Measurements from ENCODE around the gene TAPT1. TPM values are rescaled to one million over a fixed set of nuclear protein-coding genes. Genes with fewer than 3 reads are reported as not detected.

Gene TAPT1
- total RNA-seq, 1 donor, result 51.7 TPM

DNA sequence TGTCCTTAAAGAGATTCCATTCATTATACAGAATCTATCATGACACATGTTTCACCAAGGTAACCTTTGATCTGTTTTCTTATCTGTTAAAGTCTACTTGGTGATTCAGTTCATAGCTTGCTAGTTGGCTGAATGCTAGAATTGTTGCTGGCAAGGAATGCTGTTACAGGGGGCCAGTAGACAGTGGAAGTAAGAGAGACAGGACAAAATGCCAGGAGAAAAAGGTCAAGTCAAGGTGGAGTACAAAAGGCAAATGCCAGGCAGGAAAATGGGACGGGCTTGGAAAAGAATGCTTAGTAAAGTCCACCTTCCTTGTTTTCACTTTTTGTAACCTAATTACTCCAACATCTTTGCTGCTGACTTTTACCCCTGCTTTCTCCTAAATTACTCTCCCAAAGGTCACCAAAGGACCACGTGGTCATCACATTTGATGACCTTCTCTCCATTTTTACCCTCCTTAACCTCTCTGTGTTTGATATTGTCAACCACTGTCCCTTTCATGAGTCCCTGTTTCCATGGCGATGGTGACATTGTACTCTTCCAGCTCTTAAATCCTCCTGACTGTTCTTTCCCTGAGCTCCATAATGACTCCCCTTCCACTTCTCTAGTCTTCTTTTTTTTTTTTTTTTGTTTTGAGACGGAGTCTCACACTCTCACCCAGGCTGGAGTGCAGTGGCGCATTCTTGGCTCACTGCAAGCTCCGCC lies 24.5 kb upstream of the TAPT1 start:
- DNase-seq (ENCODE audit: low read depth in 2 of 3, low spot score in 2 of 3), result no peak

DNA sequence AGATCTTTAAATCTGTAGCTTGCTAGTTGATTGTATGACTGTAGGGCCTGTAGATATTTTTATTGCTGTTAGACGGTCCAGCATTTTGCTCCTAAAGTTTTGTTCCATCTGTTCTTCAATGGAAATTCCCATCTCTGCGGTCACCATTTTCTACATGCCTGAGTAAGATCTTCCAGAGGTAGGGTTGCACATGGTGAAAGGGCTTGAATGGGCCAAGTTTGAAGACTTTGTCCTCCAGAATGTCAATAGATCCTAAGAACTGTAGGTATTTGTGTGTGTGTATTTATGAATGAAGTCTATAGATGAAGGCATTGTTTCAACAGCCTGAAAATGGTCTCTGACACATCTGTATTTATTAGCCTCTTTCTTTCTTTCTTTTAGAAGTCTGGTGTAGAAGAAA lies 22.3 kb upstream of the TAPT1 start:
- no peak for DNase-seq (ENCODE audit: low read depth in 2 of 3, low spot score in 2 of 3)

DNA sequence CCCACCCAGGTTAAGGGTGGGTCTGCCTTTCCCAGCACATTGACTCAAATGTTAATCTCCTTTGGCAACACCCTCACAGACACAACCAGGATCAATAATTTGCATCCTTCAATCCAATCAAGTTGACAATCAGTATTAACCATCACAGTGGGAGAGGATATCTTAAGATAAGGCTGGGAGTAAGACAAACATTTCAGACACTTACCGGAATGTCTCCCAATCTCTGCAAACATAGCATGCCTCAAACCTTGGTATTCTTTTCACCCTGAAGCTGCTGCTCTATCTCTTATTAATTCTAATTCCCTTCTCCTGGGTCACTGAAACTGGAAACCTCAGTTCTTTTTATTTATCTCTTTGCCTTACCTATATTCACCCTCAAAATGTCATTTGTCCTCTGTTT lies 19.0 kb upstream of the TAPT1 start:
- DNase-seq (ENCODE audit: low read depth in 2 of 3, low spot score in 2 of 3), result no peak

DNA sequence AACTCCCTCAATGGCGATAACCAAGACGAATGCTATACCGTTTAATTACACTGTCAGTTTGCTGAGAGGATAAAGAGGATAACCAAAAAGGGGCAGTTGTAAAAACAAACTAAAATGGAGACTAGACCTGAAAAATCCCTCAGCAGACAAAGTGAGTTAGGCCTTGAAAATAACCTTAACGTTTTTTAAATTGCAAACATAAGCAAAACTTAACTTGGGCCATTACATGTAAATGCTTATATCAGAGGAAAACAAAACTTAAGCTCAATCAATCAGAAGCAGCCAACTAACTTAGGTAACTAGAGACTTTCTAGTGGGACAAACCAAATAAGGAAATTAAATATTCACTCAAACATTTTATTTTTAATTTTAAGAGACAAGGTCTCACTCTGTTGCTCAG lies 17.0 kb upstream of the TAPT1 start:
- DNase-seq (ENCODE audit: low read depth in 2 of 3, low spot score in 2 of 3), result no peak

DNA sequence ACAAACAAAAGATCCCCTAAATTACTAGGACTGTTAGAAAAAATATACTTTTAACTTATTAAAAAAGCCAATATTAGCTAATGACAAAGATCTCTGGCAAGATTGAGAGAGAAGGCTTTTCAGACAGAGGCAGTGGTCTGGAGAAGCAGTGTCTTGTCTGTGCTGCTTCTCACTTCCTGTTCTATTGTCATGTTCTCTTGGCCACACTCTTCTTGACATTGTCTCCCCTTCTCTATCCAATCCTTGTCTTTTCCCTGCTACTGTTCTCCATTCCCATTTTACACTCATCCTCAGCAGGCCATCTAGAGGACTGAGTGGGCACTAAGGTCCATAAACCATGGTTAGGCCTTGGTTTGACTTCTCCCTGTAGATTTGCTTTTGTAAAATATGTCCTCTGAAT lies 14.0 kb upstream of the TAPT1 start:
- no peak for DNase-seq (ENCODE audit: low read depth in 2 of 3, low spot score in 2 of 3)

DNA sequence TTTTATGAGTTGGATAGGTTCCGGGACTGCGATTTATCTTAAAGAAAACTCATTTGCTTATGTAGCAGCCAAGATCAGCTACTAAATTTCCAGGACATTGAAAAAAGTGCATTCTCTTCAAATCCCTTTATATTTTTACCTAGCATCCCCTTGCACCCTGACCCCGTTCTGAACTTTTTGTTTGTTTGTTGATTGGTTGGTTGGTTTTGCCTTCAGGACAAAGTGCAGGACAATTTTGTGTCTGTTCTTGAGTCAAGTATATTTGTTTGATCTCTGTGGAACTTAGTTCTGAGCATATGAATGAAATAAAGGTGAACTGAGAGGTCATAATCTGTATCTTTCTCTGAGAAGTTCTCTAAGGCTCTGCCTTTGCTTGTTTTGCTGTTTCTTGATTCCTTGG lies 12.8 kb upstream of the TAPT1 start:
- DNase-seq (ENCODE audit: low read depth in 2 of 3, low spot score in 2 of 3), result no peak

DNA sequence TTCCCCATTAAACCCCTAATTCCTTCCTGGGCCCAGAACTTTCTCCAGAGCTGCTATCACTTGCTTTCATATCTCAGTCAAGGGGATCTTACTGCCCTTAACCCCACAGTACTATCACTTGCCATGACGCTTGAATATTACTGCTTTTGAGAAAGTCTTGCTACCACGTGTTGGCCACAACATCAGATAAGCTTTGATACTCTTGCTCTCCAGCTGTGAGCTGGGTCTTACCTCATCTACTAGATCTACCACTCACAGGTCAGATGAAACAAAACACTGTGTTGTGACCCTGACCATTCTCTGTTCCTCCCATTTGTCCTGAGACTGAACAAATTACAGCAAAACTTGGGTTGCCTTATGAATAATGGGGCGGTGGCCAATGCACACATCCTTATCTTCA lies 12.1 kb upstream of the TAPT1 start:
- no peak for DNase-seq (ENCODE audit: low read depth in 2 of 3, low spot score in 2 of 3)

DNA sequence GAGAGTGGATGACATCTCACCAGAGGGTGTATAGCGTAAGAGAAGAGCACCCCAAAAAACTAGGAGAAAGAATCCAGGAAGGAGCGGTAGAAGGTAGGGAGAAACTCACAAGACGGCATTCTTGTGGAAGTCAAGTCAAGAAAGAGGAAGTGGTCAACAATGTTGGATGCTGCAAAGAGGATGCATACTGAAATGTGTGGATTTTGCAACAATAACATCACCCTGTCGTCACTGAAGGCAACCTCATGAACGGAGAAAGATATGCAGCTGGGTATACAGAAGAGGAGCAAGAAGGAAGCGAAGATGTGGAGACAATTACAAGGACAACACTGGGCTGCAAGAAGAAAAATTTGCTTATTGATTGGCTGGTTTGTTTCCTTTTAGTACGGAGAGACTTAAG lies 11.4 kb upstream of the TAPT1 start:
- DNase-seq (ENCODE audit: low read depth in 2 of 3, low spot score in 2 of 3), result peak in 2 of 3 donors; percentile 34 to 71

DNA sequence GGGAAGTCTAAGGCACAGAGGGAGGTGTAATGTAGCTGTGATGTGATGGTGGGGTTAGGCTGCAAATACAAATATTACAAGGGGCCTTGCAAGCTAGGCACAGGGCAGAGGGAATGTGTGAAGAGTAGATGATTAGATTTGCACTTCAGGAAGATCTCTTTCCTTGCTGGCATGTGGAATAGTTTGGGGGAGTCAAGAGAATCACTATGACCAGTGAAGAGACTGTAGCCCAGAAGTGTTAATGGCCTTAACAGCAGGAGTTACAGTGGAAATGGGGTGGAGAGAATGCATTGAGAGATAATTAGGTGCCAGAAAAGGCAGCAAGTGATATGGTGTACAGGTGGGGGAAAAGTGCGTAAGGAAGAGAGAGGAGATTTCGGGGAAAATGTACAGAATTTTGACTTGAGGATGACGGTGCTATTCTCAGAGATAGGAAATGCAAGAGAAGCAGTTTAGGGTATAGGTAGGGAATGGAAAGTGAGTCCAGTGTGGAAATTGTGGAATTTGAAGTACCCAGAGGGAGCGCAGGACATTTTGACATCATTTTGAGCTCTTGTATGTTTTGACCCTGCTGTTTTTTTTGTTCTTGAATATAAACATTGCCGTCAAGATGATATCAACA lies 10.2 kb upstream of the TAPT1 start:
- DNase-seq (ENCODE audit: low read depth in 2 of 3, low spot score in 2 of 3), result no peak

DNA sequence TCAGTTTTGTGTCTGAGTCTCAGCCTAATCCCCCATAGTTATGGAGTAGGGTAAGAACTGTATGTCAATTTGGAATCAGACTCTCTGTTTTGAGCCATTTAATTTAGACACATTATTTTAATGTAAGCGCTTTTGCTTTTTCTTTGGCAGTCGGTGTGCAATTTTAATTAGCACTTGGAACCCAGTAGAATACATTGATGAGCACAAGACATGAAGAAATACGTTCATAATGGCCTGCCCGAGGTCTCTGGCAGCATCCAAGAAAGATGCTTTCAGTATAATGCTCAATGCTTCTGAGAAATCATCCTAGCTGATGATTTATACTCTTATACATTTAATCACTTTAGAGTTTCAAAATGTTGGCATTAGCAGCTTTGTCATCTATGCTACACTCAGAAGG lies 8.9 kb upstream of the TAPT1 start:
- DNase-seq (ENCODE audit: low read depth in 2 of 3, low spot score in 2 of 3), result no peak

DNA sequence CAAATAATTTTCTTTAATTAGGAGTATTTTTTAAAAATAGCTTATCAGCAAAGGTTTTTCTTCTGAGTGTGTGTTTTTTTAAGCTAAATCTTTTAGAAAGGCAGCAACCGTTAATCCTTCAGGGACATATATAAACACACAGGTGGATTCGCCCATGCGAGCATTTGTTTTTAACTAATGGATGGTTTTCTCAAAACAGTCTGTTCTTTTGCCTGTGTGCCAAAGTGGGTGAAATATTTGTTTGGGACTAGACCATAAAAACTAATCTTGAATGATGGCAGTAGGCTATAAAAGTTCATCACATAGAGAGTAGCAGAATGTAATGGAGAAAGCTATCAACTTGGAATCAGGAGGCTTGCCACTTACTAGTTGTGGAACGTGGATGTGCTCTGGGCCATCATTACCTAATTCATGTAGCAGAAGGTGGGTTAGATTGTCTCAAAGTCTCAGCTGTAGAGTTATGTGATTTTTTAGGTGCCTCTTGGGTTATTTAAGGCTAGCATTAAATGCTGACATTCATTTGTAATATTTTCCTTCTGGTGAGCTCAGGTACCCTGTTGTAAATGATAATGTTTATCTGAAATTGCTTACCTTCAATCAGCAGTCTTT lies 7.4 kb upstream of the TAPT1 start:
- DNase-seq (ENCODE audit: low read depth in 2 of 3, low spot score in 2 of 3), result no peak

DNA sequence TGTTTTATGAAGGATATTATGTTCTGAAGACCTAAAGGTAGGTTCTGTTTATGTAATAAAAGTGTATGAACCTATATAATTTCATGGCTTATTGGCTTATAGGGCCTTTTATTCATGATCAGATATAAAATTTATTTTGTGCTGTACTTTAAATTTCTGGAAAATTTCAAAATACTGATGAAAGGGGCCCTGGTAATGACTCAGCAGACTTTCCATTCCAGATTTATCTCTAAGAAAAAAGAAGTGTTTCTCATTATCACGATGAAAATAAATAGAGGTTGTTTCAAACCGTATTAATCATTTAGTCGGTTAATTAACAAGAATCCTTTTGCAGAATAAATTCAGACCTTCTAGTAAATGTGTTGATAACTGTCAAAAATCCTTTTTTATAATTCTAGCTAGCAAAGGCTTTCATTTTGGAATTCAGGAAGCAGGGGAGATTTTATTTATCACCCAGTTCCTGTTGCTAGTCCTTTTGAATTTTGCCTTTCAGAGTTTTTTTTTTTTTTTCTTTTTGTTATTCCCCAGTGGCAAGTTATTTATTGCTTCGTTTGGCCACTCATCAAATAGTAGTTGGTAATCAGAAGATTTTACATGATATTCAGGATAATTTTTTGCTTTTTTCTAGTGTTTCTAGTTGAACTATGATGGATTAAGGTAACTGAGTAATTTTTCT lies 5.4 kb upstream of the TAPT1 start:
- peak in 1 of 3 donors; percentile 34 for DNase-seq (ENCODE audit: low read depth in 2 of 3, low spot score in 2 of 3)

DNA sequence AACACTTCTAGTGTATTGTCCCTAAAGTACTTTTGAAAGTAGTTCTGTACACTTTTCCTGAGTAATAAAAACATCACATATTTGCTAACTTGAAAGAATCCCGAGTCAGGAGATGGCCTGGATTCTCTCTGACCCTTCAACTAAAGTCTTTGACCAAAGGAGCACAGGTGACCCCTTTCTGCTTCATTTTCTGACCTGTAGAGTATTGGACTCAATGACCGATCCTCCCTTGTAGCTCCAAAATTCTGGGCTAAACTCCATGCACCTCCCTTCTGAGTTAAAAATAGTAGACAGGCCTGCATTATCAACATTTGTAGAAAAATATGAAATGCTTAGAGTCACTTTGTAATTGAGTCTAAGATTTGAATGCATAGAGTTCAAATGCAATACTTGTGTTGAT lies 4.0 kb upstream of the TAPT1 start:
- no peak for DNase-seq (ENCODE audit: low read depth in 2 of 3, low spot score in 2 of 3)

DNA sequence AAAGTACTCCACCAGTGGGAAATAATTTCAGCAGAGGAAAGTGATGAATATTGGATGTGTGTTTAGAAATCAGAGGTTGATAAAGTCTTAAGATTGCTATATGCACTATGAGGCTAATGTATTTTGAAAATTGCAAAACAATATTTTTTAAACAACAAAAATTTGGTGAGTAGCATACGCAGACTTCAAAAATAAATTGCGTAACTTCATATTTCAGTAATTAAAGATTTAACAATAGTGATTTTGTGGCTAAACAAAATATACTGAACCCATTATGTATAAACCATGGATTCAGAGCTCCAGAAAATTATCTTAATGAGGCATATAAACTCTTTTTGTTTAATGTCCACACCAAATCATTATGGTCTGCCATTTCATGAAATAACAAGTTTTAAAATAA lies 3.3 kb upstream of the TAPT1 start:
- DNase-seq (ENCODE audit: low read depth in 2 of 3, low spot score in 2 of 3), result no peak

DNA sequence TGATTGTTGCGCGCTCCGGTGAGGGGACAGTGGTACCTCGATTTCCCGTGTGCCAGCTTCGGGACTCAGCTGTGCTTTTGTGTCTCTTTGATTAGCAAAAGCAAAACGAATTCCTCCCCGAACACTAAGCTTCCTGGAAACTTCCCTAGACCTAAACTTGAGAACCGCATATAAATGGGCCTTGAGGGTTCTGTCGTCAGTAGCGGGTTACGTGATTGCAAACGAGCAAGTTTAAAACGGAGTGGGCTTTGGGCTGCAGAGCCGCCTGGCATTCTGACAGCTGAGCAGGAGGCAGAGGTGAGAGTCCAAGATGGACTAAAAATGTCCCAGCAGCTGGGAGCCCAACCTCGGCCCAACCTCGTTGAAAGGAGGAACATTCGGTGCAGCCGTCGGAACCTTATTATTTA lies 1.2 kb upstream of the TAPT1 start:
- peak; percentile 14 to 60 (median 33) for DNase-seq (ENCODE audit: low read depth in 2 of 3, low spot score in 2 of 3)

DNA sequence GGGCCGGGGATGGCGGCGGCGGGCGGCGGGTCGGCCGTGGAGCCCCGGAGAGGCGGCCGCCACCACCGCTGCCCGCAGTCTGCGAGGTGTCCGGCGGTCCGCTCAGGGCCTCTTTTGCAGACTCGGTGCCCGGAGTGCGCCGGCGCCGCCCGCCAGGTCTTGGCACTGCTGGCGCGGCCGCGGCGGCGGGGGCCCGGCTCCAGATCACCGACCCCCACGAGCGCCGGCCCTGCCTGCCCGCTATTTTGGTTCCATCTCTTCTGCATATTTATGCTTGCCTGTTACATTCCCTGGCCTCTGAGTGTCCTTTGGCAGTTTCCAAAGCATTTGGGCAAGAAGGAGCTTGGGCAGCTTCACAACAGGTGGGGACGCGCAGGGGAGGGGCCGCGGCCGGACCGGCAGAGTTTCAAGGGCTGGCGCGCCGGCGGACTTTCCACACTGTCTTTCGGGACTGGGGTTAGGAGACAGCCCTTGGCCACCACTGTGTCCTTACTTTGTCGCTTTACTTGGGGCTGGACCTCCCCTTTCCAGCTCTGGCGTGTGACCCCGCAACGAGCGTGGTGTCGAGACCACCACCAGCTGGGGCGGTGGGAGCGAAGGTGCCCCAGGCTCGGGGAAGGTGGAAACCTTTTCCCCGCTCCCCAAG lies 668 bp upstream of the TAPT1 start:
- peak; percentile 13 to 36 (median 26) for DNase-seq (ENCODE audit: low read depth in 2 of 3, low spot score in 2 of 3)

DNA sequence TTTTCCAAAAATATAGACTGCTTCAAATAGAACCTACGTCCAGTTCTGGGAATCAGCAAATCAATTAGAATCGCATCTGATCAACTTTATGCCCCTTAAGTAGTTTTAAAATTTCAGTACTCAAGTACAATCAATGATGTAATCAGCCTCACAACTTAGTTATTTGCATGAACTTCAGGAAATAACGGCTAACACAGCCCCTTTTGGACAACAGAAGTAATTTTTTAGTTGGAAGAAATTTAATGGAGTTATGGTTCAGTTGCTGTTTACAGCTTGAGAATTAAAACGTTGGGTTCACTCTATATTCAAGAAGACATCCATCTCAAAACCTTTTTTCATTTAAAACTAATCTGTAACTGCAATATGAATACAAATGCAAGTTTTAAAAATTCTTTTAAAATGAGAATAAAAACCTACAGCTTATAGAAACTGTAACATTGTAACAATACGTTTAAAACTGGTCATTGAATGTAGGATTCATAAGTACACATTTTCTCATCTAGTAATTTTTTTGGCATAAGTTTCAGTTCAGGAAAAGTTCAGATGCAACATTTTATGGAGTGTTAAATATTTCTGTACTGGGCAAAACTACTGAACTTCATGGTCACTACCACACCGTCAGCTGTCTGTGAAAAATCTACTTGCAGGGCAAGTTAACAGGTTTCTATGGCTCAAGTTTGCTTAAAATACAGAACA lies 956 bp downstream of the TAPT1 start:
- DNase-seq (ENCODE audit: low read depth in 2 of 3, low spot score in 2 of 3), result peak in 2 of 3 donors; percentile 43 to 77

DNA sequence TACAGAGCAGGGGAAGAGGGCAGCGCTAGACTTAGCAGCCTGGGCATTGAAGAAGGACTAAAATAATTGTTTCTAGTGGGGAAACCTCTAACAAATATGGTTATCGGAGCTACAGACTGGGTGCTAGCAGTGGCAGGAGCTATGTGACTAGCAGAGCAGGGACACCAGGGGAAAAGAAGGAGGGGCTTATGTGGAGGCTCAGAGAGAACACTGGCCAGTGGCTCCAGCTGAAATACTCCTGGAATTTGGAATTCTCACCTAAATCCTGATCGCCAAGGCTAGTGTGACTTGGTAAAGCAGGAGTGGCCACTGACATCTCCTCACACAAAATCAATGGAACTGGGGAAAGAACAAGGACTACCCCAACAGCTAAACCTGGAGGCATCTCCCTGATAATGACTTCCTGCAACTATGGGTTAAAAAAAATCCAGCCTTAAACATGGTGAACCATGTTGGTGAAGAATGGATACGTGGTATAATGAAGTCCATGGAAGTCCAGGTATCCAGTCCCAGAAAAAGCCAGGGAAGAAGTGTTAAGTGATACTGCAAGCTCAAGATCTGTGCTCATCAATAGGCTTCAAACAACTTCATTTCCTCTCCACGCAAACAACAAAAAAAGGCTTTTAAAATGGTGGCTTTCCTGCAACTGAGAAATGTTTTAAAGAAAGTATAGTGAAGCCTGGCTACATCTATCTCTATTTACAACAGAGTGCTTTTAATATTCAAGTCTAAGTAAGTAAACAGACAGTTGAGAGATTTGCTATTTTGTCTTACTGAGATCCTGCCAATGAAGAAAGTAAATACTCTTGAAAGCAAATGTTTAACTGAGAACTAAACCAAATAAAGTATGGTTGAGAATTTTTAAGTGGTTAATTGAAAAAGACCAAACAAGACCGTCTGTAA lies 1.8 kb downstream of the TAPT1 start:
- DNase-seq (ENCODE audit: low read depth in 2 of 3, low spot score in 2 of 3), result no peak

DNA sequence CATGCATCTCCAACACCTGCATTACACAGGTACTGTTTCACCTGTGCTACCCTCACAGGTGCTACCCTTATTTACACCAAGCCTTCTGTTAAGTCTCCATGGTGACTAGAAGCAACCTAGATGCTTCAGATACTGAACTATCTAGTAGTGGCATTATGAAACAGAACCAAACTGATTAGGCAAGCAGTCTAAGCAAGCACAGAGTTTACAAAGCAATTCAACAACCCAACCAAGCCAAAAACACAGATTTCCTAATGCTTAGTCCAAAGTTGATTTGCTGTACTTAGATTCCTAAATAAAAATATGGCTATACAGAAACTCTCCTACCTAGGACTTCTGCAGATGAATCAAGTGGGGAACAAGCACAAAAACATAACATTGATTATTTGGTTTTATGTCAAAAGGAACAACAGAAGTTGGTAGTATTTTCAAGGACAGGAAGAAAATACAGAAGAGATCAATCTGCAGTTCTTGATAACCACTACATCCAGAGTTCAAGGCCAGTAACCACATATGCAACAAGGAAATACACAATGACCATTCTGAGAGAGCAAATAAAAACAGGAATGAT lies 3.2 kb downstream of the TAPT1 start:
- DNase-seq (ENCODE audit: low read depth in 2 of 3, low spot score in 2 of 3), result no peak

All from hematopoietic multipotent progenitor cell (in vitro differentiated cells).